NCI-H1417 (cell line): ENCODE measurements around the gene WRNIP1.
"Not testable (repeated sequence)": the region's sequence is repeated elsewhere in the genome, so short reads cannot be mapped to it uniquely, and the experiment has no call there.

Experiments used
- DNase-seq, 3 experiments: peaks; one replicate each; lab custom pipeline; 2025; lab: John Stamatoyannopoulos, UW

The WRNIP1 gene

GRCh38 chr6:2784930-2785329, 19.7 kb downstream of the WRNIP1 start:
- no peak for DNase-seq

GRCh38 chr6:2786269-2786668, 21.1 kb downstream of the WRNIP1 start:
- DNase-seq = no peak

- DNase-seq = peak in 2 of 3 experiments; percentile 41 to 48
Measured at GRCh38 chr6:2790588-2791449, 25.6 kb downstream of the WRNIP1 start.

- DNase-seq = no peak
Measured at GRCh38 chr6:2791450-2791974, 26.3 kb downstream of the WRNIP1 start.

- no peak for DNase-seq
Measured at GRCh38 chr6:2792330-2793110, 27.3 kb downstream of the WRNIP1 start.

- DNase-seq = no peak
Measured at GRCh38 chr6:2793534-2794151, 28.4 kb downstream of the WRNIP1 start.

GRCh38 chr6:2794171-2794730, 29.1 kb downstream of the WRNIP1 start:
- DNase-seq = no peak

- DNase-seq = no peak
Measured at GRCh38 chr6:2795162-2795561, 30.0 kb downstream of the WRNIP1 start.

- DNase-seq = no peak
Measured at GRCh38 chr6:2795956-2796355, 30.8 kb downstream of the WRNIP1 start.

- no peak for DNase-seq
Measured at GRCh38 chr6:2796861-2797260, 31.7 kb downstream of the WRNIP1 start.

- DNase-seq = no peak
Measured at GRCh38 chr6:2797564-2798031, 32.4 kb downstream of the WRNIP1 start.

- DNase-seq = no peak
Measured at GRCh38 chr6:2798586-2799134, 33.5 kb downstream of the WRNIP1 start.

GRCh38 chr6:2799936-2800527, 34.8 kb downstream of the WRNIP1 start:
- DNase-seq = no peak

- DNase-seq = no peak
Measured at GRCh38 chr6:2800552-2801316, 35.5 kb downstream of the WRNIP1 start.

GRCh38 chr6:2801687-2802086, 36.5 kb downstream of the WRNIP1 start:
- DNase-seq = not testable (repeated sequence)

GRCh38 chr6:2802521-2803060, 37.4 kb downstream of the WRNIP1 start:
- no peak for DNase-seq

GRCh38 chr6:2803731-2804429, 38.7 kb downstream of the WRNIP1 start:
- DNase-seq = no peak

GRCh38 chr6:2804516-2804915, 39.3 kb downstream of the WRNIP1 start:
- no peak for DNase-seq

GRCh38 chr6:2805031-2805430, 39.8 kb downstream of the WRNIP1 start:
- no peak for DNase-seq

- DNase-seq = no peak
Measured at GRCh38 chr6:2806644-2807043, 41.5 kb downstream of the WRNIP1 start.
